ENCODE measurements around the gene FLVCR2.
"Not testable (repeated sequence)": the region's sequence is repeated elsewhere in the genome, so short reads cannot be mapped to it uniquely, and the experiment has no call there.

FLVCR2 gene

GRCh38 chr14:75690010-75690409, 111.6 kb downstream of the FLVCR2 start:
- TF ChIP-seq, protein P1, sequence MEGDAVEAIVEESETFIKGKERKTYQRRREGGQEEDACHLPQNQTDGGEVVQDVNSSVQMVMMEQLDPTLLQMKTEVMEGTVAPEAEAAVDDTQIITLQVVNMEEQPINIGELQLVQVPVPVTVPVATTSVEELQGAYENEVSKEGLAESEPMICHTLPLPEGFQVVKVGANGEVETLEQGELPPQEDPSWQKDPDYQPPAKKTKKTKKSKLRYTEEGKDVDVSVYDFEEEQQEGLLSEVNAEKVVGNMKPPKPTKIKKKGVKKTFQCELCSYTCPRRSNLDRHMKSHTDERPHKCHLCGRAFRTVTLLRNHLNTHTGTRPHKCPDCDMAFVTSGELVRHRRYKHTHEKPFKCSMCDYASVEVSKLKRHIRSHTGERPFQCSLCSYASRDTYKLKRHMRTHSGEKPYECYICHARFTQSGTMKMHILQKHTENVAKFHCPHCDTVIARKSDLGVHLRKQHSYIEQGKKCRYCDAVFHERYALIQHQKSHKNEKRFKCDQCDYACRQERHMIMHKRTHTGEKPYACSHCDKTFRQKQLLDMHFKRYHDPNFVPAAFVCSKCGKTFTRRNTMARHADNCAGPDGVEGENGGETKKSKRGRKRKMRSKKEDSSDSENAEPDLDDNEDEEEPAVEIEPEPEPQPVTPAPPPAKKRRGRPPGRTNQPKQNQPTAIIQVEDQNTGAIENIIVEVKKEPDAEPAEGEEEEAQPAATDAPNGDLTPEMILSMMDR (IDR thresholded peaks at IDR 0.05; ENCODE audit: control insufficient read depth, extremely low read depth, insufficient read depth), result no peak
- DNase-seq (ENCODE audit: low read depth), result no peak
- no peak overlapping the region for H3K4me3 ChIP-seq (ENCODE audit: low read depth, low read length)

- DNase-seq (ENCODE audit: low read depth); H3K4me3 ChIP-seq (ENCODE audit: low read depth, low read length): not testable (repeated sequence)
Observed at GRCh38 chr14:75695025-75695424, 116.6 kb downstream of the FLVCR2 start.

GRCh38 chr14:75697386-75697785, 119.0 kb downstream of the FLVCR2 start:
- H3K4me3 ChIP-seq (ENCODE audit: low read depth, low read length), result no peak overlapping the region
- TF ChIP-seq, protein P1 (IDR thresholded peaks at IDR 0.05; ENCODE audit: control insufficient read depth, extremely low read depth, insufficient read depth), result no peak
- no peak for DNase-seq (ENCODE audit: low read depth)
